ENCODE results near the gene MON2.

DNA sequence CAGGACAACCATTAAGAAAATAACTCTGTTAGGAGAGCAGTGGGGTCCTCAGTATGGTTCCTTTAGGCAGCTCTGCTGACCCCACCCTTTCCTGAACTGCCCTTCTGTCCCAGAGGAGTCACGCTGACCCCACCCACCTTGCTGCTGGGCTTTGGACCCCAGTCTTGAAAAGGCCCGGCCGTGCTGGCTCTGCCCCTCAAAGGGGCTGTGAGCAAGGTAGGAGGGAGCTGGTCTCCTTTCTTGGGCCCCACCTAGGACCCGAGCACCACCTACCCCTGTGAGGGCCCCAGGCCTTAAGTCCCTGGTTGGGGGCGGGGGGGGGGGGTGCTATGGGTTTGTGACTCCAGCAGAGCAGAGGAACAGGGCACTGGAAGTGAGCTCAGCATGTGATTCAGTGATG, 171.1 kb downstream of the MON2 start:
- TF ChIP-seq, protein P1, sequence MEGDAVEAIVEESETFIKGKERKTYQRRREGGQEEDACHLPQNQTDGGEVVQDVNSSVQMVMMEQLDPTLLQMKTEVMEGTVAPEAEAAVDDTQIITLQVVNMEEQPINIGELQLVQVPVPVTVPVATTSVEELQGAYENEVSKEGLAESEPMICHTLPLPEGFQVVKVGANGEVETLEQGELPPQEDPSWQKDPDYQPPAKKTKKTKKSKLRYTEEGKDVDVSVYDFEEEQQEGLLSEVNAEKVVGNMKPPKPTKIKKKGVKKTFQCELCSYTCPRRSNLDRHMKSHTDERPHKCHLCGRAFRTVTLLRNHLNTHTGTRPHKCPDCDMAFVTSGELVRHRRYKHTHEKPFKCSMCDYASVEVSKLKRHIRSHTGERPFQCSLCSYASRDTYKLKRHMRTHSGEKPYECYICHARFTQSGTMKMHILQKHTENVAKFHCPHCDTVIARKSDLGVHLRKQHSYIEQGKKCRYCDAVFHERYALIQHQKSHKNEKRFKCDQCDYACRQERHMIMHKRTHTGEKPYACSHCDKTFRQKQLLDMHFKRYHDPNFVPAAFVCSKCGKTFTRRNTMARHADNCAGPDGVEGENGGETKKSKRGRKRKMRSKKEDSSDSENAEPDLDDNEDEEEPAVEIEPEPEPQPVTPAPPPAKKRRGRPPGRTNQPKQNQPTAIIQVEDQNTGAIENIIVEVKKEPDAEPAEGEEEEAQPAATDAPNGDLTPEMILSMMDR (IDR thresholded peaks at IDR 0.05): no peak
- TF ChIP-seq POLR2A (IDR thresholded peaks at IDR 0.05): no peak

Measured in body of pancreas (tissue), 4 donors.